ENCODE data around the gene IZUMO1.
"Not testable (repeated sequence)": the region's sequence is repeated elsewhere in the genome, so short reads cannot be mapped to it uniquely, and the experiment has no call there.

DNA sequence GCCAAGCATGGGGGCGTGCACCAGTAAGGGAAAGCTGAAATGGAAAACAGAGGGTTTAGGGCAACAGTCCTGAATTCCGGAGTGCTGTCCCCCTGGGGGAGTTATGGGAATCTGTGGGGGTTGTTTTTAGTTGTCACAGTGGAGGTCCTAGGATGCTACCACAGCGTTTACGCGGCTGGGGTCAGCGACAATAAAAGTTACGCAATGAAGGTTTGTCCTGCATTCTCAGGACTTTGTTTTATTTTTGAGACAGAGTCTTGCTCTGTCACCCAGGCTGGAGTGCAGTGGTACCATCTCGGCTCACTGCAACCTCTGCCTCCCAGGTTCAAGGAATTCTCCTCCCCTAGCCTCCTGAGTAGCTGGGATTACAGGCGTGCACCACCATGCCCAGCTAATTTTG, 53.1 kb downstream of the IZUMO1 start:
- not testable (repeated sequence) for TF ChIP-seq ZFP30 (CRISPR knock-in tag; IDR thresholded peaks at IDR 0.05)
- TF ChIP-seq, protein P1, sequence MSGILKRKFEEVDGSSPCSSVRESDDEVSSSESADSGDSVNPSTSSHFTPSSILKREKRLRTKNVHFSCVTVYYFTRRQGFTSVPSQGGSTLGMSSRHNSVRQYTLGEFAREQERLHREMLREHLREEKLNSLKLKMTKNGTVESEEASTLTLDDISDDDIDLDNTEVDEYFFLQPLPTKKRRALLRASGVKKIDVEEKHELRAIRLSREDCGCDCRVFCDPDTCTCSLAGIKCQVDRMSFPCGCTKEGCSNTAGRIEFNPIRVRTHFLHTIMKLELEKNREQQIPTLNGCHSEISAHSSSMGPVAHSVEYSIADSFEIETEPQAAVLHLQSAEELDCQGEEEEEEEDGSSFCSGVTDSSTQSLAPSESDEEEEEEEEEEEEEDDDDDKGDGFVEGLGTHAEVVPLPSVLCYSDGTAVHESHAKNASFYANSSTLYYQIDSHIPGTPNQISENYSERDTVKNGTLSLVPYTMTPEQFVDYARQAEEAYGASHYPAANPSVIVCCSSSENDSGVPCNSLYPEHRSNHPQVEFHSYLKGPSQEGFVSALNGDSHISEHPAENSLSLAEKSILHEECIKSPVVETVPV (CRISPR knock-in tag; IDR thresholded peaks at IDR 0.05) = not testable (repeated sequence)

Measured in SK-N-SH treated with all-trans-retinoic acid at 6 μM for 48 hours (cell line).